Fibroblast of villous mesenchyme (primary cell): Measurements from ENCODE around the gene GPATCH1. TPM values are rescaled to one million over a fixed set of nuclear protein-coding genes. Genes with fewer than 3 reads are reported as not detected.
"Not testable (repeated sequence)": the region's sequence is repeated elsewhere in the genome, so short reads cannot be mapped to it uniquely, and the experiment has no call there.

Source experiments
- DNase-seq: peaks from one replicate; pipeline ENCODE4 v3.0.0-alpha.2; 2010; ENCODE audit warnings: low read depth
- H3K4me3 ChIP-seq: 2 replicates; pipeline ENCODE4 v1.5.1; 2011; ENCODE audit warnings: low read depth, mild to moderate bottlenecking, low read length
- CTCF ChIP-seq: IDR thresholded peaks from 2 replicates; pipeline ENCODE4 v1.5.1; 2012; ENCODE audit warnings: low read depth, mild to moderate bottlenecking, low read length; ENCODE audit not compliant: insufficient read depth
- total RNA-seq: library from RNA; depleted of rRNA; stranded (reverse); fragments of >200 nt; gene quantifications from 2 replicates; pipeline ENCODE4 v1.2.3, GENCODE V29; 2012

GPATCH1 gene
- total RNA-seq, 1 donor = 7.8 TPM

- no peak overlapping the region for H3K4me3 ChIP-seq
- no peak for TF ChIP-seq CTCF
- DNase-seq = no peak
These were observed 33.3 kb downstream of the GPATCH1 start for GRCh38 chr19:33114312-33114711.

- no peak for TF ChIP-seq CTCF
- no peak overlapping the region for H3K4me3 ChIP-seq
- DNase-seq = no peak
These were observed 36.5 kb downstream of the GPATCH1 start for GRCh38 chr19:33117501-33117900.

- H3K4me3 ChIP-seq = no peak overlapping the region
- no peak for TF ChIP-seq CTCF
- DNase-seq = no peak
These were observed 37.7 kb downstream of the GPATCH1 start for GRCh38 chr19:33118643-33119042.

GRCh38 chr19:33124207-33125098 lies 43.5 kb downstream of the GPATCH1 start:
- no peak overlapping the region for H3K4me3 ChIP-seq
- peak; percentile 25 for DNase-seq
- TF ChIP-seq CTCF = no peak

GRCh38 chr19:33125929-33126388 lies 45.0 kb downstream of the GPATCH1 start:
- peak; percentile 73 for DNase-seq
- H3K4me3 ChIP-seq = no peak overlapping the region
- peak; percentile 84 for TF ChIP-seq CTCF

GRCh38 chr19:33126712-33127111 lies 45.7 kb downstream of the GPATCH1 start:
- H3K4me3 ChIP-seq, DNase-seq: not testable (repeated sequence)

GRCh38 chr19:33129901-33130300 lies 48.9 kb downstream of the GPATCH1 start:
- no peak overlapping the region for H3K4me3 ChIP-seq
- TF ChIP-seq CTCF = no peak
- no peak for DNase-seq
